ENCODE measurements around the gene MPL. TPM values are rescaled to one million over a fixed set of nuclear protein-coding genes. Genes with fewer than 3 reads are reported as not detected.

Gene MPL
- total and polyA plus RNA-seq, 10 of the 15 experiments (the other 5 are each of a cell fraction or from before 2014, with no cell fraction given), result not detected

DNA sequence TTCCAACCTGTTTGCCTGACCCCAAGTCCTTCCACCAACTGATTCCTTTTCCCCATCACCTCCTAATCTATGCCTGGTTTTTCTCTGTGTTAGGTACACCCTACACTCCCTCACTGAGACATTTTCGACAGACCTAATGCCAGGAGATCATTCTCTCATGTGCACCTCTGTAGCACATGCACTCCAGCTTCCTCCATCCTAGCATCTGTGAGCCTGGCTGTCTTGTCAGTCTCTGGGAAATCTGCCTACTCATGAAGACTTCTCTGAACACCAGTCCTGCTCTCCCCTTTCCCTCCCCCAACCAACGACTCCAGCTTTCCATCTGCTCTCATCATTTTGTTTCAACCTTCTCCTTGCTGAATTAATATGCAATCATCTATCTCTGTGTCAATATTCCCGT lies 51.0 kb downstream of the MPL start (continued):
- TF ChIP-seq, protein P1, sequence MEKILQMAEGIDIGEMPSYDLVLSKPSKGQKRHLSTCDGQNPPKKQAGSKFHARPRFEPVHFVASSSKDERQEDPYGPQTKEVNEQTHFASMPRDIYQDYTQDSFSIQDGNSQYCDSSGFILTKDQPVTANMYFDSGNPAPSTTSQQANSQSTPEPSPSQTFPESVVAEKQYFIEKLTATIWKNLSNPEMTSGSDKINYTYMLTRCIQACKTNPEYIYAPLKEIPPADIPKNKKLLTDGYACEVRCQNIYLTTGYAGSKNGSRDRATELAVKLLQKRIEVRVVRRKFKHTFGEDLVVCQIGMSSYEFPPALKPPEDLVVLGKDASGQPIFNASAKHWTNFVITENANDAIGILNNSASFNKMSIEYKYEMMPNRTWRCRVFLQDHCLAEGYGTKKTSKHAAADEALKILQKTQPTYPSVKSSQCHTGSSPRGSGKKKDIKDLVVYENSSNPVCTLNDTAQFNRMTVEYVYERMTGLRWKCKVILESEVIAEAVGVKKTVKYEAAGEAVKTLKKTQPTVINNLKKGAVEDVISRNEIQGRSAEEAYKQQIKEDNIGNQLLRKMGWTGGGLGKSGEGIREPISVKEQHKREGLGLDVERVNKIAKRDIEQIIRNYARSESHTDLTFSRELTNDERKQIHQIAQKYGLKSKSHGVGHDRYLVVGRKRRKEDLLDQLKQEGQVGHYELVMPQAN (conservative IDR thresholded peaks at IDR 0.05), result no peak
- no peak for TF ChIP-seq TCF7 (IDR thresholded peaks at IDR 0.05; ENCODE audit: borderline replicate concordance)
- TF ChIP-seq TARDBP (IDR thresholded peaks at IDR 0.05; ENCODE audit: borderline replicate concordance), result no peak

DNA sequence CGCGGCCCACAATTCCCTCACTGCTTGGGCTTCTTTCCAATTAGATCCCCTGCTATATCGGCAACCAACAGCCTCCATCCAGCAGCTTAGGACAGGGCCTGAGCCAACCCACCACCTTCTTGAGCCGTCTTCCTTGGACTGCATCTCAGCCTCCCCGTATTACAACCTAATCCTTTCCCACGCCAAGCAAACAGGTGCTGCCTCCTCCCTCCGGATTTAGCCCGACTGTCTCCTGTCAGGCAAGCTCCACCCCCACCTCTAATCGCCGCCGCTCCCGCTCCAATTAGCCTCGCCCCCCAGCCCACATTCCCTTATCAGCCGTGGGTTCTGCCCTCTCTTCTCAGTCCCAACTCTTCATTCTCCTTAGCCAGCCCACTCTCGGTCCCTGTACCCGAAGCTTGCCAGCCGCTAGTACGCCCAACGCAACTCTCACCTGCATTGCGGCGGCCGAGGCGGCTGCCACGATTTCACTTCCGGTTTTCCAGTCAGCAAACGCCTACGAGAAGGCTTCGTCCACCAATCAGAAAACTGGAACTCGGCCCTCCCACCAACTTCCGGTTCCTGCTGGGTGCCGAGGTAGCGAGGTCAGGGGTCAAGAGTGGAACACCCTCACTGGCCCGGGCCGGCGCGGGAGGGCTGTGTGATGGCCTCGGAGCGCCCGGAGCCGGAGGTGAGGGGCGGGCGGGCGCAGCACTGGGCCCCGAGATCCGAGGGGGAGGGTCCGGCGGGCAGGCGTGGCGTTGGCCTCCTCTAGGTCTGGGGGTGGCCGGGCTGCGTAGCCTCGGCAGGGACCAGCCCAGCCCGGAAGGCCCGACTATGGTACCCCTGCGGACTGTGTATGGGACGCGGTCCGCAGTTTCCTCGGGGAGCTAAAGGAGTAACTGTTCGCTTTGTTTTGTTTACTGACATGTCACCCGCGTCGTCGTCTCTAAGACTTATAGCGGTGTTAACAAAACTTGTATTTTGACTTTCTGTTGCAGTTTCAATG lies 52.0 kb downstream of the MPL start, which contains the start of the genes MED8 and SZT2:
Gene MED8 (minus strand): TSS at position 475 of the 988 bp plus-strand sequence. CDS start 36 bp downstream, at position 439.
Gene SZT2 (plus strand): TSS at position 574 of the 988 bp plus-strand sequence. CDS start 70 bp downstream, at position 644.
- Histone ChIP-seq H3K79me2 (ENCODE audit: control insufficient read depth, insufficient read depth, low read length) (peaks cover 43% of the 10 kb centered on the region), H4K20me1 (ENCODE audit: control insufficient read depth, insufficient read depth) (no peaks in the 10 kb centered on the region; the same call in 1 of the 2 replicates), H3K4me3 (peak within 1 kb of the TSS; percentile 87), H3K4me2 (ENCODE audit: control insufficient read depth, insufficient read depth) (peak within 1 kb of the TSS; percentile 93), H3K9ac (ENCODE audit: control insufficient read depth, insufficient read depth, low read length) (peak within 1 kb of the TSS; percentile 78), H3K27me3 (replicated peaks in 1 of 2; ENCODE audit: control insufficient read depth in 2 of 2, insufficient read depth in 2 of 2, low read length in 1 of 2) (no peaks in the 10 kb centered on the region), H3K27ac (ENCODE audit: control insufficient read depth, insufficient read depth) (peak within 1 kb of the TSS; percentile 82), H3K4me1 (ENCODE audit: control insufficient read depth, insufficient read depth, low read length) (peaks cover 18% of the 10 kb centered on the region), H3K36me3 (ENCODE audit: control insufficient read depth in 2 of 2, insufficient read depth in 2 of 2, low read length in 1 of 2) (peaks cover 1 to 19% of the 10 kb centered on the region in 2 experiments), H3K9me3 (replicated peaks; ENCODE audit: control insufficient read depth, insufficient read depth, low read length) (no peaks in the 10 kb centered on the region), H2AFZ (ENCODE audit: control insufficient read depth, low read depth, low read length) (peak within 1 kb of the TSS; percentile 96)
- ChIA-PET CTCF (interaction anchor here (1.0 to 3.0 kb wide), 15 partner anchors 9 to 316 kb away, joined by 3 to 14 read pairs (median 4); partner anchors contain the start of genes CDC20 and ELOVL1), SMC1A (ENCODE audit: uncharacterized antibody, unreplicated experiment) (interaction anchor here (0.5 to 3.3 kb wide), 14 partner anchors 10 to 631 kb away, joined by 3 to 14 read pairs (median 3); partner anchors contain the start of genes CDC20 and ELOVL1), POLR2A (interaction anchor here (0.6 to 4.5 kb wide), 11 partner anchors 12 to 192 kb away, joined by 3 to 15 read pairs (median 4); partner anchors contain the start of genes CDC20 and ELOVL1), RAD21 (ENCODE audit: unreplicated experiment) (interaction anchor here (0.6 to 3.4 kb wide), 11 partner anchors 11 to 163 kb away, joined by 3 to 19 read pairs (median 5); partner anchors contain the start of genes CDC20 and ELOVL1)
- WGBS (ENCODE audit: insufficient coverage, insufficient replicate concordance, low lambda C conversion rate, missing lambda C conversion rate), result 1% methylated on average over 65 of the region's 65 CpGs
- peak; percentile 97 for ATAC-seq
- TSS peak; percentile 77 for BruUV-seq (replicated peaks)
- DNase-seq (ENCODE audit: low read depth, low spot score), result peak; percentile 86
- FAIRE-seq, result peak; percentile 87
- intact Hi-C loops (cut with micrococcal nuclease; ENCODE audit: unreplicated experiment), result loop anchor here (2.0 kb wide), 1 partner anchor 21 kb away; the partner anchor contains the start of gene ELOVL1
- in situ Hi-C loops (cut with MboI), result no loop called here
- TF ChIP-seq DPF2 (IDR thresholded peaks at IDR 0.05) (no peak; the same call in 1 of the 2 replicates), POU2F2 (IDR thresholded peaks at IDR 0.05; ENCODE audit: borderline replicate concordance, low read depth, low read length) (peak; percentile 48; the same call in 1 of the 3 replicates), CREM (IDR thresholded peaks at IDR 0.05; ENCODE audit: low read depth) (peak; percentile 45; the same call in 1 of the 2 replicates), SMARCA5 (IDR thresholded peaks at IDR 0.05) (0 out of 2 replicates have a peak, but pooled peaks have one; percentile 8), KAT2A (conservative IDR thresholded peaks at IDR 0.05; ENCODE audit: control insufficient read depth, low read depth, low read length) (no peak), RFX5 (IDR thresholded peaks at IDR 0.05; ENCODE audit: low read depth, low read length) (no peak), YBX1 (IDR thresholded peaks at IDR 0.05) (no peak), EGR1 (IDR thresholded peaks at IDR 0.05; ENCODE audit: borderline replicate concordance in 1 of 2, low read depth in 2 of 2, low read length in 2 of 2) (peak in 1 of 2 experiments; percentile 68; a peak in 1 of 3 replicates), ZNF207 (IDR thresholded peaks at IDR 0.05; ENCODE audit: borderline replicate concordance) (no peak; the same call in 1 of the 2 replicates)
- TF ChIP-seq, protein P2, sequence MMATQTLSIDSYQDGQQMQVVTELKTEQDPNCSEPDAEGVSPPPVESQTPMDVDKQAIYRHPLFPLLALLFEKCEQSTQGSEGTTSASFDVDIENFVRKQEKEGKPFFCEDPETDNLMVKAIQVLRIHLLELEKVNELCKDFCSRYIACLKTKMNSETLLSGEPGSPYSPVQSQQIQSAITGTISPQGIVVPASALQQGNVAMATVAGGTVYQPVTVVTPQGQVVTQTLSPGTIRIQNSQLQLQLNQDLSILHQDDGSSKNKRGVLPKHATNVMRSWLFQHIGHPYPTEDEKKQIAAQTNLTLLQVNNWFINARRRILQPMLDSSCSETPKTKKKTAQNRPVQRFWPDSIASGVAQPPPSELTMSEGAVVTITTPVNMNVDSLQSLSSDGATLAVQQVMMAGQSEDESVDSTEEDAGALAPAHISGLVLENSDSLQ (IDR thresholded peaks at IDR 0.05), result peak; percentile 93
- TF ChIP-seq, protein P3, sequence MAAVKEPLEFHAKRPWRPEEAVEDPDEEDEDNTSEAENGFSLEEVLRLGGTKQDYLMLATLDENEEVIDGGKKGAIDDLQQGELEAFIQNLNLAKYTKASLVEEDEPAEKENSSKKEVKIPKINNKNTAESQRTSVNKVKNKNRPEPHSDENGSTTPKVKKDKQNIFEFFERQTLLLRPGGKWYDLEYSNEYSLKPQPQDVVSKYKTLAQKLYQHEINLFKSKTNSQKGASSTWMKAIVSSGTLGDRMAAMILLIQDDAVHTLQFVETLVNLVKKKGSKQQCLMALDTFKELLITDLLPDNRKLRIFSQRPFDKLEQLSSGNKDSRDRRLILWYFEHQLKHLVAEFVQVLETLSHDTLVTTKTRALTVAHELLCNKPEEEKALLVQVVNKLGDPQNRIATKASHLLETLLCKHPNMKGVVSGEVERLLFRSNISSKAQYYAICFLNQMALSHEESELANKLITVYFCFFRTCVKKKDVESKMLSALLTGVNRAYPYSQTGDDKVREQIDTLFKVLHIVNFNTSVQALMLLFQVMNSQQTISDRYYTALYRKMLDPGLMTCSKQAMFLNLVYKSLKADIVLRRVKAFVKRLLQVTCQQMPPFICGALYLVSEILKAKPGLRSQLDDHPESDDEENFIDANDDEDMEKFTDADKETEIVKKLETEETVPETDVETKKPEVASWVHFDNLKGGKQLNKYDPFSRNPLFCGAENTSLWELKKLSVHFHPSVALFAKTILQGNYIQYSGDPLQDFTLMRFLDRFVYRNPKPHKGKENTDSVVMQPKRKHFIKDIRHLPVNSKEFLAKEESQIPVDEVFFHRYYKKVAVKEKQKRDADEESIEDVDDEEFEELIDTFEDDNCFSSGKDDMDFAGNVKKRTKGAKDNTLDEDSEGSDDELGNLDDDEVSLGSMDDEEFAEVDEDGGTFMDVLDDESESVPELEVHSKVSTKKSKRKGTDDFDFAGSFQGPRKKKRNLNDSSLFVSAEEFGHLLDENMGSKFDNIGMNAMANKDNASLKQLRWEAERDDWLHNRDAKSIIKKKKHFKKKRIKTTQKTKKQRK (IDR thresholded peaks at IDR 0.05; ENCODE audit: low read depth, low read length), result peak; percentile 17; the same call in 1 of the 2 replicates

Data from GM12878 (cell line).